ENCODE measurements around the gene NPR1. TPM values are rescaled to one million over a fixed set of nuclear protein-coding genes. Genes with fewer than 3 reads are reported as not detected.
A peak's percentile ranks its signal among the peaks of the same experiment; 100 is the strongest.

Gene NPR1
- total and polyA plus RNA-seq, 2 of the 4 experiments (the other 2 are of a cell fraction): 0.02 TPM; not detected in 1

DNA sequence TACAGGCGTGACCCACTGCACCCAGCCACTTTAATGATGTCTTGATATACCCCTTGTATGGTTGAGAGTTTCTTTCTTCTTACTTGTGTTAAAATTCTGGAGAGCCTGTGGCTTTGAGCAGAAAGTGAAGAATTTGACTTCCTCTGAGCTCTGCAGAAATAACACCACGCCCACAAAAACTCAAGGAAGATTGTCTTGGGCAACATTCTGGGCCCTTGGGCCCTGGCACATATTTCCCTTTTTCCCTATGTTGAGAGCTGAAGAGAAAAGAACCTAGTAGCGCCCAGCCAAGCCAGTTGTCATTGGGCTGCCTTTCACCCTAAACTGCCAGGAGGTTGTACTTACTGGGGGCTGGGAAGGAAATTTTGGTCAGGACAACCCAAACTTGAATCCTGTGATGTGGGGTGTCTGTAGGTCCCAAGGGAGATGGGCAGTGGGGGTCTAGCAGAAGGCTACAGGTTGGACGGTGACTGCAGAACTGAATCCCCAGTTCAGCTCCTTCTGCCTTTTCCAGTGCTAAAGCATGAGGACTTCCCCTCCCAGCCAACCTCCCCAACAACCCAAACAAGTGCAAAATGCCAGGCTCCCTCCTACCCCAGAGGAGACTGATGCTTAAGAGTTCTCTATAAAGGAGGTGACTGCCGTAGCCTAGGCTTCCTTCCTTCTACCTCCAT, 31.7 kb upstream of the NPR1 start:
- Histone ChIP-seq H3K9ac (ENCODE audit: low read depth, low read length) (no peak overlapping the region), H3K4me2 (ENCODE audit: low read depth, low read length) (no peak overlapping the region), H4K91ac (ENCODE audit: insufficient read depth, low read depth, low read length) (no peak overlapping the region), H3K9me3 (ENCODE audit: control insufficient read depth, insufficient read depth, low read length) (no peaks in the 10 kb centered on the region), H3K4ac (ENCODE audit: low read depth, low read length) (no peak overlapping the region), H3K23ac (ENCODE audit: low read depth, low read length) (no peak overlapping the region), H2AK5ac (ENCODE audit: low read depth, low read length) (no peak overlapping the region), H2BK15ac (ENCODE audit: low read depth, low read length) (no peak overlapping the region), H3K79me1 (ENCODE audit: low read depth in 1 of 2, low read length in 2 of 2) (peaks cover 7 to 40% of the 10 kb centered on the region in 2 experiments; a peak in 3 of 4 replicates), H3K4me1 (ENCODE audit: control insufficient read depth, insufficient read depth, low read length) (no peaks in the 10 kb centered on the region), H2BK5ac (ENCODE audit: low read depth, low read length, poor library complexity, severe bottlenecking) (no peak overlapping the region), H2BK20ac (ENCODE audit: low read depth, low read length) (no peak overlapping the region), H3K4me3 (ENCODE audit: insufficient read depth, low read depth, low read length) (no peak overlapping the region), H3K36me3 (ENCODE audit: control insufficient read depth, insufficient read depth, low read length) (peaks cover 31% of the 10 kb centered on the region), H2AFZ (replicated peaks; ENCODE audit: low read length, poor library complexity) (no peak overlapping the region), H3K14ac (replicated peaks; ENCODE audit: low read depth, low read length) (no peak overlapping the region), H4K8ac (ENCODE audit: low read depth in 2 of 2, low read length in 2 of 2) (no peak overlapping the region), H3K56ac (ENCODE audit: extremely low read depth, insufficient read depth, low read length) (no peak overlapping the region), H3K27me3 (ENCODE audit: control insufficient read depth, insufficient read depth, low read length) (no peaks in the 10 kb centered on the region), H3K18ac (ENCODE audit: low read depth, low read length) (no peak overlapping the region), H4K5ac (ENCODE audit: low read depth, low read length) (no peak overlapping the region), H3K27ac (ENCODE audit: insufficient read depth, low read length) (no peak overlapping the region), H4K20me1 (ENCODE audit: insufficient read depth, low read length) (peaks cover 4% of the 10 kb centered on the region), H2BK120ac (ENCODE audit: low read depth, low read length) (no peak overlapping the region), H3K9me1 (ENCODE audit: insufficient read depth, low read length) (peaks cover 6% of the 10 kb centered on the region), H2AK9ac (replicated peaks; ENCODE audit: low read depth, low read length, poor library complexity) (no peak overlapping the region)
- in situ Hi-C loops (cut with MboI; ENCODE audit: low sequenced_read_pairs): loop anchor here (10.0 kb wide), 1 partner anchor 132 kb away; no protein-coding TSS in a partner anchor
- dilution Hi-C loops (cut with HindIII; ENCODE audit: low sequenced_read_pairs, unreplicated experiment): no loop called here
- BruUV-seq (replicated peaks): no TSS peak
- CTCF ChIA-PET: interaction anchor here (0.8 kb wide), 1 partner anchor 136 kb away, joined by 5 read pairs; no protein-coding TSS in a partner anchor
- 100% methylated on average over 1 of the region's 5 CpGs; no CpG with 5 or more reads in 1 of the 2 experiments for WGBS, 2 experiments (ENCODE audit: extremely low coverage in 2 of 2, insufficient read length in 1 of 2)
- POLR2A ChIA-PET (ENCODE audit: unreplicated experiment): interaction anchor here (0.5 kb wide), 1 partner anchor 311 kb away, joined by 4 read pairs; the partner anchor contains the start of gene CRTC2
- peak; percentile 16 for ATAC-seq (ENCODE audit: low read depth)
- intact Hi-C loops (cut with micrococcal nuclease): no loop called here
- no peak for DNase-seq
- TF ChIP-seq, protein P1, sequence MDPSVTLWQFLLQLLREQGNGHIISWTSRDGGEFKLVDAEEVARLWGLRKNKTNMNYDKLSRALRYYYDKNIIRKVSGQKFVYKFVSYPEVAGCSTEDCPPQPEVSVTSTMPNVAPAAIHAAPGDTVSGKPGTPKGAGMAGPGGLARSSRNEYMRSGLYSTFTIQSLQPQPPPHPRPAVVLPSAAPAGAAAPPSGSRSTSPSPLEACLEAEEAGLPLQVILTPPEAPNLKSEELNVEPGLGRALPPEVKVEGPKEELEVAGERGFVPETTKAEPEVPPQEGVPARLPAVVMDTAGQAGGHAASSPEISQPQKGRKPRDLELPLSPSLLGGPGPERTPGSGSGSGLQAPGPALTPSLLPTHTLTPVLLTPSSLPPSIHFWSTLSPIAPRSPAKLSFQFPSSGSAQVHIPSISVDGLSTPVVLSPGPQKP (IDR thresholded peaks at IDR 0.05; ENCODE audit: borderline replicate concordance, low read depth, low read length): no peak
- TF ChIP-seq CEBPB (IDR thresholded peaks at IDR 0.05; ENCODE audit: low read depth, low read length): no peak
- TF ChIP-seq NFE2L2 (IDR thresholded peaks at IDR 0.05; ENCODE audit: low read depth, low read length): no peak
- no peak for TF ChIP-seq SMC3 (IDR thresholded peaks at IDR 0.05; ENCODE audit: low read depth, low read length)
- TF ChIP-seq FOS (IDR thresholded peaks at IDR 0.05; ENCODE audit: low read depth, low read length): no peak
- no peak for TF ChIP-seq CHD1 (IDR thresholded peaks at IDR 0.05; ENCODE audit: low read depth, low read length)
- TF ChIP-seq, protein P2, sequence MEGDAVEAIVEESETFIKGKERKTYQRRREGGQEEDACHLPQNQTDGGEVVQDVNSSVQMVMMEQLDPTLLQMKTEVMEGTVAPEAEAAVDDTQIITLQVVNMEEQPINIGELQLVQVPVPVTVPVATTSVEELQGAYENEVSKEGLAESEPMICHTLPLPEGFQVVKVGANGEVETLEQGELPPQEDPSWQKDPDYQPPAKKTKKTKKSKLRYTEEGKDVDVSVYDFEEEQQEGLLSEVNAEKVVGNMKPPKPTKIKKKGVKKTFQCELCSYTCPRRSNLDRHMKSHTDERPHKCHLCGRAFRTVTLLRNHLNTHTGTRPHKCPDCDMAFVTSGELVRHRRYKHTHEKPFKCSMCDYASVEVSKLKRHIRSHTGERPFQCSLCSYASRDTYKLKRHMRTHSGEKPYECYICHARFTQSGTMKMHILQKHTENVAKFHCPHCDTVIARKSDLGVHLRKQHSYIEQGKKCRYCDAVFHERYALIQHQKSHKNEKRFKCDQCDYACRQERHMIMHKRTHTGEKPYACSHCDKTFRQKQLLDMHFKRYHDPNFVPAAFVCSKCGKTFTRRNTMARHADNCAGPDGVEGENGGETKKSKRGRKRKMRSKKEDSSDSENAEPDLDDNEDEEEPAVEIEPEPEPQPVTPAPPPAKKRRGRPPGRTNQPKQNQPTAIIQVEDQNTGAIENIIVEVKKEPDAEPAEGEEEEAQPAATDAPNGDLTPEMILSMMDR (conservative IDR thresholded peaks at IDR 0.05; ENCODE audit: low read depth, low read length): no peak
- no peak for TF ChIP-seq RAD21 (IDR thresholded peaks at IDR 0.05; ENCODE audit: low read length)
- TF ChIP-seq MXI1 (IDR thresholded peaks at IDR 0.05; ENCODE audit: borderline replicate concordance, low read depth, low read length): no peak
- TF ChIP-seq POLR2A (IDR thresholded peaks at IDR 0.05; ENCODE audit: low read depth, low read length): no peak
- no peak for TF ChIP-seq MAZ (IDR thresholded peaks at IDR 0.05; ENCODE audit: borderline replicate concordance, low read depth, low read length)
- TF ChIP-seq, protein P3, sequence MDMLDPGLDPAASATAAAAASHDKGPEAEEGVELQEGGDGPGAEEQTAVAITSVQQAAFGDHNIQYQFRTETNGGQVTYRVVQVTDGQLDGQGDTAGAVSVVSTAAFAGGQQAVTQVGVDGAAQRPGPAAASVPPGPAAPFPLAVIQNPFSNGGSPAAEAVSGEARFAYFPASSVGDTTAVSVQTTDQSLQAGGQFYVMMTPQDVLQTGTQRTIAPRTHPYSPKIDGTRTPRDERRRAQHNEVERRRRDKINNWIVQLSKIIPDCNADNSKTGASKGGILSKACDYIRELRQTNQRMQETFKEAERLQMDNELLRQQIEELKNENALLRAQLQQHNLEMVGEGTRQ (IDR thresholded peaks at IDR 0.05; ENCODE audit: low read depth, low read length): no peak
- no peak for TF ChIP-seq BHLHE40 (IDR thresholded peaks at IDR 0.05; ENCODE audit: low read depth, low read length)
- TF ChIP-seq RCOR1 (IDR thresholded peaks at IDR 0.05; ENCODE audit: insufficient replicate concordance, low read length): no peak
- no peak for TF ChIP-seq RFX5 (IDR thresholded peaks at IDR 0.05; ENCODE audit: low read depth, low read length)
